GDM1 (cell line): ENCODE data around the gene ORM2.

ENCODE experiments used
- DNase-seq: peaks from one replicate; lab custom pipeline; 2025; lab: John Stamatoyannopoulos, UW

ORM2 gene

GRCh38 chr9:114294664-114295063 lies 35.0 kb upstream of the ORM2 start:
- no peak for DNase-seq

- no peak for DNase-seq
Observed at GRCh38 chr9:114296338-114296737, 33.3 kb upstream of the ORM2 start.

GRCh38 chr9:114299286-114300152 lies 30.1 kb upstream of the ORM2 start:
- no peak for DNase-seq

DNA sequence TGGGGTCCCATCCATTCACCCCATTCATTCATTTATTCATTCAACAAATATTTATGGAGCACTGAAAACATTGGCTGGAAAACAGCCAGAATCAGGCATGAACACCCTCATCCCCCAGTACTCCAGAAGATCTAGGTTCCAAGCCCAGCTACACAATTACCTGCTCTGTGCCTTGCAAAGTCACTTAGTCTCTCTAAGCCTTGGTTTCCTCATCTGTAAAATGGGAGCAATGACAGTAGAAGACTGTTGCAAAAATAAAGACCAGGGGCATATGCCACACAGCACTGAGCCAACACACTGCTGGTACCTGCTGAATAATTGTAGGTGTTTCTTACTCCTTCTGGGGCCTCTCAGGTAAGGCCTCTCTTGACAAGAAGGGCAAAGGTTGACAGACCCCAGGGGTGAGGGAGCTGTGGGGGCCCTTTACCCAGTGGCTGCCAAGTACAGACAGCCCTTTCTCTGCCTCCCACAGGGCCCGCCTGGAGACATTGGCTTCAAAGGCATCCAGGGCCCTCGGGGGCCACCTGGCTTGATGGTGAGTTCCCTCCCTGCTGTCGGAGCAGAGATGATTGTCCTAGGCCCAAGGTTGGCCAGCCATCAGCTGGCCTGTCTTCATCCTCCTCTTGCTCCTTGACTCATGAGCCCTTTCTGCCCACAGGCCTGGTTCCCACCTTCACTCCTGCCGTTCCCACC lies 29.4 kb upstream of the ORM2 start:
- DNase-seq, result no peak

- DNase-seq, result no peak
Observed at GRCh38 chr9:114300846-114301797, 28.5 kb upstream of the ORM2 start.

DNA sequence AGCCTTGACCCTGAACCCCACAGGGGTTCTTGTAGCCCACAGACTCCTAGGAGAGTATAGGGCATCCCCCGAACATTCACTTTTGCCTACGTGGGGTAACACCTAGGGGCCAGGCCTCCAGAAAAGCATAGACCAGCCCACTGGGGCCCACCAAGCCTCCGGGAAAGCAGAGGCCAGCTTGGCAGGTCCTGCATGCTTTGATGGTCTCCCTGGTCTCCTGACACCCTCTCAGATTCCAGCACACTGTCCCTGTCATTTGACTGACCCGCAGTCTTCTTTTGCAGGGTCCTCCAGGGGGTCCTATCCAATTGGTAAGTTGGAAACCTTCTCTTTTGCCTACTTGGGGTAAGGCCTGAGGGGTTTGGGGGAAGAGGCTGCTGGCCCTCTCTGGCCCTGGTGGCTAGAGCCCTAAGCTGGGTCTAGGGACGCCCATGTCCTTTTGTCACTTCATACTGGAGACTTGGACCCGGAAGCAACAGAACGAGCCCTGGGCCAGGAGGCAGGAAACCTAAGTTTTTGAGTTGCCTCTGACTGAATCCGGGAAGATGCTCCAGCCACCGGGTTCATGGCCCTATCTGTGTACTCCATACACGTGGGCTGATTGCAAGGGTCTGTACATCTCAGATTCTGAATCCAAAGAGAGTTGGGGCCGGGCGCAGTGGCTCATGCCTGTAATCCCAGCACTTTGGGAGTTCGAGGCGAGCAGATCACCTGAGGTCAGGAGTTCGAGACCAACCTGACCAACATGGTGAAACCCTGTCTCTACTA lies 27.7 kb upstream of the ORM2 start:
- DNase-seq, result no peak

DNA sequence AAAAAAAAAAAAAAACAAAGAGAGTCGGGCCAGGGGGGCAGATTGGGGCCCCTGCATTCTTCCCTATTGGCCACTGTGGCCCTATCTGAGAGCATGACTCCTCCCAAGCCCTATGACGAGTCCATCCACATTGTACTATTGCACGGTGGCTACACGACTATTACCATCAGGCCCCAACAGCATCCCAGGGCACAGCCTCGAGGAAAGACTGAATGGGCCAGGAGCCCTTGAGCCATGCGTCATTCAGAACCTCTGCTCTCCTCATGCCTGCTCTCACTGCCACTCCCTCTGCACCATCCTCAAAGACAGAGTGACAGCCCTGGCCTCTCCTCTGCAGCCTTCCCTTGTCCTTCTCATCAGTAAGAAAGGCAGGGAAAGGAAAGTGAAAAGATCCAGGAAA lies 26.9 kb upstream of the ORM2 start:
- no peak for DNase-seq

GRCh38 chr9:114303571-114303970 lies 26.1 kb upstream of the ORM2 start:
- no peak for DNase-seq

DNA sequence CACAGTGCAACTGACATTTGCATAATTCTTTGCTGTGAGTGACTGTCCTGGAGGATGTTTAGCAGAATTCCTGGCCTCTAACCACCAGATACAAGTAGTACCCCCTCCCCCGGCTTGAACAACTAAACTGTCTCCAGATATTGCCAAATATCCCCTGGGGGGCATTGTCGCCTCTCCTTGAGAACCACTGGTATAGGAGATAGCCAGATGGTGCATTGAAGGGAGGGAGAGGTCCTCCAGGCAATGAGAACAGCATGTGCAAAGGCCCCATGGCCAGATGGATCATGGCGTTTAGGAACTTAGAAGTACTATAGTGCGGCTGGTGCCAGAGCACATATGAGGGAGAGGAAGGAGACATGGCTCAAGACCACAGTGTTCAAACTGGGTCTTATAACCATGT lies 25.7 kb upstream of the ORM2 start:
- no peak for DNase-seq

- no peak for DNase-seq
Observed at GRCh38 chr9:114304416-114305188, 25.1 kb upstream of the ORM2 start.

DNA sequence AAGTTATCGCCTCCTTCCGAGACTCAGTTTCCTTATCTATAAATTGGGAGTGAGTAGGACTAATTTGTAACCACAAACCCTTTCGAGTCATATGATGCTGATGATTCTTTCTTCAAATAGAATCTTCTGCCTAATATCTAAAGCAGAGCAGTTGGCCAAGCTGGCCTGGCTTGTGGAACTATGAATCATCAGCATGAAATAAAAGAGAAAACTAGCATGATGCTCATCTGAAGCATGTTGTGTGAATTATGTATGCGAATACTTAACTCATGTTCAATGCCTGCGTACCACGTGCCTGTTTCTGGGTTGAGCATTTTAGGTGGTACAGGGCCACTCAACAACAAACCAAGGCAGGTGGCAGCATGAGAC lies 21.8 kb upstream of the ORM2 start:
- DNase-seq, result no peak

- no peak for DNase-seq
Observed at GRCh38 chr9:114308361-114308950, 21.2 kb upstream of the ORM2 start.

GRCh38 chr9:114309096-114309495 lies 20.6 kb upstream of the ORM2 start:
- no peak for DNase-seq

DNA sequence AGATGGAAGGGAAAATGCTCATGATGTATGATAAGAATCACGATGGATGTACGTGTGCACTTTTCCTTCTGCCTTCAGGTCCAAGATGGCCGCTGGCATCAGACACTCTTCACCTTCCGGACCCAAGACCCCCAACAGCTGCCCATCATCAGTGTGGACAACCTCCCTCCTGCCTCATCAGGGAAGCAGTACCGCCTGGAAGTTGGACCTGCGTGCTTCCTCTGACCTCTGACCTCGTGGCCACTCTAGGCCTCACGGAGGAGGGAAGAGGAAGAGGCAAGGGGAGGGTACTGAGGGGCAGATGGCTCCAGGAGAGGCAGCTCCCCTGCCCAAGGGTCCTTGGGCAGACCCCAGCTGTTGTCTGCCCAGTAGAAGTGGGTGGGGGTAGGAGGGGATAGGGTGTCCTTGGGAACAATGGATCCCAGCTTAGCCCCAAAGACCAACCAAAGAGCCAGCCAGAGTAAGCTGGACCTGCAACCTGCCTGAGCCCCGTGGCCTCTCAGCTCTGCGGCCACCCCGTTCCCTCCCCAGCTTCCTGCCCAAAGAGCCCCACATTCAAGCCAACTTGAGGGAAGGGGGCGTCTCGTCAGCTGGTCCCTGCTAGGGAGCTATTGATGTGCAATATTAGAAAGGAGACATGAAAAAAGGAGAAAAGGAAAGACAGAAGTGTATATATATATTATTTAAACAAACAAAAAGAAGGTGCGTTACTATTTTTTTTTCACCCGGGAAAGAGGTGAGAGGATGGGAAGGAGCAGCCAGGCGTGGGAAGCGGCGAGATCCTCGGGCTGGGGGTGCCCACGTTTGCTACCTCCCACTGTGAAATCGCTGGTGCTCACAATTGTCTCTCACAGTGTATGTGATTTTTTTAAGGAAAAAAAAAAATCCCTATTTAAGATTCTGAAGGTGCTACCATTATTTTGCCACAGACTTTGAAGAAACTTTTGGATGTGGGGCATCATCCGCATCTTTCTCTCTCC lies 18.9 kb upstream of the ORM2 start:
- DNase-seq, result no peak

- no peak for DNase-seq
Observed at GRCh38 chr9:114311571-114312512, 17.8 kb upstream of the ORM2 start.

GRCh38 chr9:114312513-114312875 lies 17.2 kb upstream of the ORM2 start:
- DNase-seq, result no peak

- DNase-seq, result no peak
Observed at GRCh38 chr9:114313186-114313585, 16.5 kb upstream of the ORM2 start.

DNA sequence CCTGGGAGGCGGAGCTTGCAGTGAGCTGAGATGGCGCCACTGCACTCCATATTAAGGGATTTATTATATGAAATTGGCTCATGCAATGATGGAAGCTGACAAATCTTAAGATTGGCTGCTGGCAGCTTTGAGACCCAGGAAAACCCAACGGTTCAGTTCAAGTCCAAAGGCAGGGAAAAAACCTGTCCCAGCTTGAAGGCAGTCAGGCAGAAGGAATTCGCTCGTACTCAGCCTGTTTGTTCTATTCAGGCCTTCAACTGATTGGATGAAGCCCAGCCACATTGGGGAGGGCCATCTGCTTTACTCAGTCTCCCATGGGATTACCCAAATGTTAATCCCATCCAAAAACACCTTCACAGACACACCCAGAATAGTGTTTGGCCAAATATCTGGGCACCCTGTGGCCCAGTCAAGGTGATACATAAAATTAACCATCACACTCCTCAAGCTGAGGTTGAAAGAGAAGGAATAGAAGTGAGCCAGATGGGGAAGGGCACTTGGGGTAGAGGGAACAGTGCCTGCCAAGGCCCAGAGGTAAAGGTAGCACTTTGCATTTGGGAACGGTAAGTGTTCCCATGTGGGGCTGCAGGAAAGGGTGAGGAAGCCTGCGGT lies 15.3 kb upstream of the ORM2 start:
- no peak for DNase-seq
